RWPE2 (cell line): ENCODE data around the gene TUBGCP3.
A peak's percentile ranks its signal among the peaks of the same experiment; 100 is the strongest.

Experiments used
- ATAC-seq: fragments of 200-7000 bp; cut with Tn5 transposase; 3 replicates; pipeline ENCODE4 v1.9.1; 2021; ENCODE audit warnings: low read depth
- DNase-seq: peaks from one replicate; pipeline ENCODE4 v3.0.0-alpha.2; 2020; ENCODE audit warnings: low spot score
- H3K27ac ChIP-seq: fragments of 450-650 bp; 2 replicates; pipeline ENCODE4 v1.5.1; 2017; ENCODE audit warnings: mild to moderate bottlenecking; ENCODE audit not compliant: poor library complexity, severe bottlenecking
- H3K27me3 ChIP-seq: fragments of 250-450 bp; sonication (Bioruptor Pico); 2 replicates; pipeline ENCODE4 v1.5.1; 2021; ENCODE audit warnings: mild to moderate bottlenecking, moderate library complexity; ENCODE audit not compliant: insufficient read depth, poor library complexity, severe bottlenecking
- H3K36me3 ChIP-seq: fragments of 250-450 bp; sonication (Bioruptor Pico); 2 replicates; pipeline ENCODE4 v1.5.1; 2020; ENCODE audit warnings: low read depth, mild to moderate bottlenecking, moderate library complexity
- H3K4me1 ChIP-seq: fragments of 250-450 bp; sonication (Bioruptor Pico); 2 replicates; pipeline ENCODE4 v1.5.1; 2021; ENCODE audit warnings: mild to moderate bottlenecking, moderate library complexity; ENCODE audit not compliant: insufficient read depth, poor library complexity, severe bottlenecking
- H3K4me3 ChIP-seq: fragments of 250-450 bp; sonication (Bioruptor Pico); 2 replicates; pipeline ENCODE4 v1.5.1; 2021; ENCODE audit warnings: mild to moderate bottlenecking, moderate library complexity; ENCODE audit not compliant: severe bottlenecking
- H3K9me3 ChIP-seq: fragments of 250-450 bp; sonication (Bioruptor Pico); 2 replicates; pipeline ENCODE4 v1.5.1; 2021; ENCODE audit warnings: mild to moderate bottlenecking, moderate library complexity; ENCODE audit not compliant: severe bottlenecking
- CTCF ChIP-seq: fragments of 450-650 bp; IDR thresholded peaks from one replicate; pipeline ENCODE4 v1.5.1; 2017; ENCODE audit warnings: mild to moderate bottlenecking, moderate library complexity; ENCODE audit not compliant: poor library complexity, severe bottlenecking

Gene TUBGCP3

GRCh38 chr13:112451512-112452379 lies 136.2 kb downstream of the TUBGCP3 start:
- DNase-seq (no peak), ATAC-seq (0 out of 3 replicates have a peak, but pooled peaks have one; percentile 10)
- Histone ChIP-seq H3K4me3 (no peak overlapping the region), H3K36me3 (no peaks in the 10 kb centered on the region), H3K27ac (no peak overlapping the region), H3K27me3 (peaks cover 14% of the 10 kb centered on the region), H3K4me1 (no peaks in the 10 kb centered on the region), H3K9me3 (no peaks in the 10 kb centered on the region)
- no peak for TF ChIP-seq CTCF

- Histone ChIP-seq H3K27me3 (peaks cover 14% of the 10 kb centered on the region), H3K4me3 (no peak overlapping the region), H3K27ac (no peak overlapping the region), H3K36me3 (no peaks in the 10 kb centered on the region), H3K4me1 (no peaks in the 10 kb centered on the region), H3K9me3 (no peaks in the 10 kb centered on the region)
- DNase-seq (no peak), ATAC-seq (no peak)
- TF ChIP-seq CTCF = no peak
Measured at GRCh38 chr13:112450904-112451240, 137.1 kb downstream of the TUBGCP3 start.

- H3K36me3 ChIP-seq = no peaks in the 10 kb centered on the region
- no peak overlapping the region for H3K27ac ChIP-seq
- no peaks in the 10 kb centered on the region for H3K4me1 ChIP-seq
- peaks cover 14% of the 10 kb centered on the region for H3K27me3 ChIP-seq
- no peak overlapping the region for H3K4me3 ChIP-seq
- no peak for ATAC-seq
- no peaks in the 10 kb centered on the region for H3K9me3 ChIP-seq
- DNase-seq = no peak
- TF ChIP-seq CTCF = no peak
Measured at GRCh38 chr13:112450118-112450903, 137.6 kb downstream of the TUBGCP3 start.

GRCh38 chr13:112449545-112449930 lies 138.4 kb downstream of the TUBGCP3 start:
- TF ChIP-seq CTCF = no peak
- Histone ChIP-seq H3K36me3 (no peaks in the 10 kb centered on the region), H3K27ac (no peak overlapping the region), H3K9me3 (no peaks in the 10 kb centered on the region), H3K4me1 (no peaks in the 10 kb centered on the region), H3K4me3 (no peak overlapping the region), H3K27me3 (peaks cover 14% of the 10 kb centered on the region)
- DNase-seq (no peak), ATAC-seq (no peak)
